ENCODE data around the gene KCNQ5. TPM values are rescaled to one million over a fixed set of nuclear protein-coding genes. Genes with fewer than 3 reads are reported as not detected.

The KCNQ5 gene
- total RNA-seq, 1 donor from 2014 or later: 3.9 TPM

- TF ChIP-seq POLR2AphosphoS5 (IDR thresholded peaks at IDR 0.05; ENCODE audit: insufficient read depth in 1 of 2, low read depth in 1 of 2) (no peak), POLR2A (IDR thresholded peaks at IDR 0.05) (no peak)
- TF ChIP-seq, protein P1, sequence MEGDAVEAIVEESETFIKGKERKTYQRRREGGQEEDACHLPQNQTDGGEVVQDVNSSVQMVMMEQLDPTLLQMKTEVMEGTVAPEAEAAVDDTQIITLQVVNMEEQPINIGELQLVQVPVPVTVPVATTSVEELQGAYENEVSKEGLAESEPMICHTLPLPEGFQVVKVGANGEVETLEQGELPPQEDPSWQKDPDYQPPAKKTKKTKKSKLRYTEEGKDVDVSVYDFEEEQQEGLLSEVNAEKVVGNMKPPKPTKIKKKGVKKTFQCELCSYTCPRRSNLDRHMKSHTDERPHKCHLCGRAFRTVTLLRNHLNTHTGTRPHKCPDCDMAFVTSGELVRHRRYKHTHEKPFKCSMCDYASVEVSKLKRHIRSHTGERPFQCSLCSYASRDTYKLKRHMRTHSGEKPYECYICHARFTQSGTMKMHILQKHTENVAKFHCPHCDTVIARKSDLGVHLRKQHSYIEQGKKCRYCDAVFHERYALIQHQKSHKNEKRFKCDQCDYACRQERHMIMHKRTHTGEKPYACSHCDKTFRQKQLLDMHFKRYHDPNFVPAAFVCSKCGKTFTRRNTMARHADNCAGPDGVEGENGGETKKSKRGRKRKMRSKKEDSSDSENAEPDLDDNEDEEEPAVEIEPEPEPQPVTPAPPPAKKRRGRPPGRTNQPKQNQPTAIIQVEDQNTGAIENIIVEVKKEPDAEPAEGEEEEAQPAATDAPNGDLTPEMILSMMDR (IDR thresholded peaks at IDR 0.05): no peak
- intact Hi-C loops (cut with DNase I): no loop called here
- no peaks in the 10 kb centered on the region for H3K27me3 ChIP-seq
- no peaks in the 10 kb centered on the region for H3K9me3 ChIP-seq
- no peaks in the 10 kb centered on the region for H3K36me3 ChIP-seq
- no peaks in the 10 kb centered on the region for H3K4me1 ChIP-seq
- H3K27ac ChIP-seq: no peak overlapping the region
- H3K4me3 ChIP-seq: no peak overlapping the region
- no peak for DNase-seq (ENCODE audit: extremely low spot score in 2 of 2)
Measured at GRCh38 chr6:73152966-73153757, 531.3 kb downstream of the KCNQ5 start.

DNA sequence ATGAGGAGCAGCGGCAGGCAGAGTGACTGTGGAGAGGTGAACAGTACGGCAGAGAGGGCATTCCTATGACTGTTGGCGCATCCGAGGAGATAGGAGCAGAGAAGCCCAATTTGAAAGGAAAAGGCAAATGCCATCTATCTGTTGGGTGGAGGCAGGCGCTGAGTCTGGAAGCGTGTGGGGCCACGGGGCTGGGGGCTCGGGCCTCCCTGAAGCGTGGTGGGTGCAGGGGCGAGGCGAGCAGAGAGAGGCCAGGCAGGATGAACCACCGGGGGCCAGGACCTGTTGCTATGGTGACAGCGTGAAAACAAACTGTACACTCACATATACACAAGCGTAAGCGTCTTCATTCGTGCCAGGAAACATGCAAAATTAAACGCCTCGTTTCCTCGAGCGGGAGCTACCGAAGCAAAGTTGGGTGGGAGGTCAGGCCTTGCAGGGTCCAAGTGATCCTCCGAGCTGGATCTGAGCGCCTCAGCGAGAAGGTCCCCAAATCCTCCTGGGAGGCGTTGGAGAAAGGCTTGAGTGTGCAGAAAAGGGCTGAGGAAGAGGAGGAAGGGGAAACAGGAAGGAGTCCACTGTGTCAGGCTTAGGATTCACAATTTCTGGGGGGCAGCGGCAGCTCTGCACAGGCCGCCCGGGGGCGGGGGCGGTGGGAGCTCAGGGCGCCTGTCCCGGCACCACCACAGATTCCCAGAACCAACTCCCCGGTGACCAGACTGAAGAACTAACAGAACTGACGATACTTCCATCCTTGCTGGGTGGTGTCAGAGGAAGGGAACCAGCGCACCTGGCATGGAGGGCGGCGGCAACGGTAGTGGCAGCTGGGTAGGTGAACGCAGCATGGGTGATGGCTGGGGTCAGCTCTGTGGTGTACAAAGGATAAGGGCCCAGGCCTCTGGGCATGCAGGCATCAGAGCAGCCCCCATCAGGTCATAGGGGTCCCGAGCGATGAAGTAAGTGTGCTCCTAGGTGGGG lies 535.2 kb downstream of the KCNQ5 start:
- H3K9me3 ChIP-seq: no peaks in the 10 kb centered on the region
- intact Hi-C loops (cut with DNase I): no loop called here
- no peak for DNase-seq (ENCODE audit: extremely low spot score in 2 of 2)
- TF ChIP-seq, protein P1 (IDR thresholded peaks at IDR 0.05): no peak
- TF ChIP-seq POLR2A (IDR thresholded peaks at IDR 0.05) (no peak), POLR2AphosphoS5 (IDR thresholded peaks at IDR 0.05; ENCODE audit: insufficient read depth in 1 of 2, low read depth in 1 of 2) (no peak)
- no peaks in the 10 kb centered on the region for H3K27me3 ChIP-seq
- no peaks in the 10 kb centered on the region for H3K4me1 ChIP-seq
- H3K4me3 ChIP-seq: no peak overlapping the region
- H3K36me3 ChIP-seq: no peaks in the 10 kb centered on the region
- H3K27ac ChIP-seq: no peak overlapping the region

DNA sequence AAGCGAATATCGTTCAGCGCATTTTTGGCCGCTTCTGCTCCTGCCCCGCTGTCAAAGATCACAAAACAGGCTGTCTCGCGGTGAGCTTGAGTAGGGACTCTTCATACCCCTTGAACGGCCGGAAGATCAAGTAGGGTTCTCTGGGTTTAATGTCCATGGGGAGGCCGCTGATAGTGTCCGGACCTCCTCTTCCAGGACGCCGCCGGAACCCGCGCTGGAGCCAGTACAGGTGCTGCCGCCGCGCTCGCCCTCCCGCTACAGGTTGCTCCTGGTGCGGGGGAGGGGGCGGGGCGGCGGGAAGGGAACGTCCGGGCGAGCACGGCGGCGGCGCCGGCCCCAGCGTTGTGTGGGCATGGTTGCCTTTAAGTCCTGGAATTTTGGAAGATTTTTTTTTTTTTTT lies 536.0 kb downstream of the KCNQ5 start:
- DNase-seq (ENCODE audit: extremely low spot score in 2 of 2): no peak
- no peak overlapping the region for H3K27ac ChIP-seq
- no peaks in the 10 kb centered on the region for H3K9me3 ChIP-seq
- TF ChIP-seq POLR2AphosphoS5 (IDR thresholded peaks at IDR 0.05; ENCODE audit: insufficient read depth in 1 of 2, low read depth in 1 of 2): no peak
- intact Hi-C loops (cut with DNase I): no loop called here
- H3K4me3 ChIP-seq: no peak overlapping the region
- no peaks in the 10 kb centered on the region for H3K36me3 ChIP-seq
- H3K27me3 ChIP-seq: no peaks in the 10 kb centered on the region
- H3K4me1 ChIP-seq: no peaks in the 10 kb centered on the region

GRCh38 chr6:73169111-73169510 lies 547.2 kb downstream of the KCNQ5 start:
- TF ChIP-seq POLR2AphosphoS5 (IDR thresholded peaks at IDR 0.05; ENCODE audit: insufficient read depth in 1 of 2, low read depth in 1 of 2) (no peak), POLR2A (IDR thresholded peaks at IDR 0.05) (no peak)
- TF ChIP-seq, protein P1 (IDR thresholded peaks at IDR 0.05): no peak
- H3K36me3 ChIP-seq: no peaks in the 10 kb centered on the region
- no peaks in the 10 kb centered on the region for H3K4me1 ChIP-seq
- no peak overlapping the region for H3K27ac ChIP-seq
- H3K27me3 ChIP-seq: no peaks in the 10 kb centered on the region
- H3K9me3 ChIP-seq: no peaks in the 10 kb centered on the region
- H3K4me3 ChIP-seq: no peak overlapping the region
- no peak for DNase-seq (ENCODE audit: extremely low spot score in 2 of 2)
- intact Hi-C loops (cut with DNase I): no loop called here

DNA sequence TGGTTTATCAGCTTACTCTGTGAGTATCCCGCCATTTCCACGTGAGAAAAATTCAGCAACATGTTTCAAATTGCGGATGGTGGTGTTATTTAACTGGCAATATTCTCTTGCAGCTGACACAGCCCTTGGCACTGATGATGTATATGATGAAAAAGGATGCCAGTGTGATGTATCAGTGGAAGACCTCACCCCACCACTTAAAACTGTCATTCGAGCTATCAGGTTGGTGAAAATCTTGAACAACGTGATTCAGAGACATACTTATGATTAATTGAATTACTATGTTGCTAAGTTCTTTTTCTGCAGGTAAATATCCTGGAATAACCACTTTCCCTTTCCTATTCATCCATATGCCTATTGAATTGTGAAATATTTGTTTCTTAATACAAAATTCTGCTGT lies 547.8 kb downstream of the KCNQ5 start:
- Histone ChIP-seq H3K9me3 (no peaks in the 10 kb centered on the region), H3K27me3 (no peaks in the 10 kb centered on the region), H3K4me3 (no peak overlapping the region), H3K4me1 (no peaks in the 10 kb centered on the region), H3K36me3 (no peaks in the 10 kb centered on the region), H3K27ac (no peak overlapping the region)
- TF ChIP-seq POLR2AphosphoS5 (IDR thresholded peaks at IDR 0.05; ENCODE audit: insufficient read depth in 1 of 2, low read depth in 1 of 2): no peak
- TF ChIP-seq, protein P1 (IDR thresholded peaks at IDR 0.05): no peak
- no peak for TF ChIP-seq POLR2A (IDR thresholded peaks at IDR 0.05)
- no peak for DNase-seq (ENCODE audit: extremely low spot score in 2 of 2)
- intact Hi-C loops (cut with DNase I): no loop called here

All from vagina (tissue), 2 donors.